ENCODE results near the gene MBD5.

MBD5 gene

DNA sequence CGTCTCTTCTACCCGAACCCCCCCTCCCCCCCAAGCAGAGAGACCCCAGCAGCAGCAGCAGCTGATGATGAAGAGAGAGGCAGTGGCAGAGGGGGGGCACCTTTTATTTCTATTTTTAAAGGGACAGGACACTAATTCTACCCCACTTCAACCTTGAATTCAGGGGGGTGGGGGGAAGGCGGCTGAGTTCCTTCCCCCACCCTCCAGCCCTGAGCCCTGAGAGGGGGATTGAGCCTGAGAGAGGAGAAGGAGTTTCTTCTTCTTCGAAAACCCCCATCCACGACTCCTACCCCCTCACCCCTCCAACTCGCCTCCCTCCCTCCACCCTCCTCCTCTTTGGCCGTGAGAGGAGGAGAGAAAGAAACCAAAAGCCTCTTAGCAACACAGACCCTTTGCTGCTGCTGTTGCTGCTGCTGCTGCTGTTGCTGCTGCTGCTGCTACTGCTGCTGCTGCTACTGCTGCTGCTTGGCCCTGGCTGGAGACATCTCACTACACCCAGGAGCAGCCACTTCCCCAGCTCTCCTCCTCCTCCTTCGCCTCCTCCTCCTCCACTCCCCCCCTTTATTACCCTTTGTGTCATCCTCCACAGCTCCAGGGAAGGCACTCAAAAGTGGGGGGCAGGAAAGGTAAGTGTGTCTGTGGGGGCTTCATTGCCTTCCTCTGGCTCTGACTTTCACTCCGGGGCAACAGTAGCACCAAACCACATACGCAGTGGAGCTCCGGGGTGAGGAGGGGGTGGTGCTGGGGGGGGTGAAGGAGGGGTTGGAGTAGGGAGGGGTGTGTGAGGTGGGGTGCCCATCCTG, at the start of gene MBD5:
MBD5 (plus strand) TSS at position 33 of the 803 bp plus-strand sequence.
- Histone ChIP-seq H3K27ac (ENCODE audit: poor library complexity, severe bottlenecking) (peak within 1 kb of the TSS; percentile 74), H3K36me3 (ENCODE audit: low read depth) (peaks cover 11% of the 10 kb centered on the region), H3K4me3 (ENCODE audit: severe bottlenecking) (peak within 1 kb of the TSS; percentile 70), H3K9me3 (ENCODE audit: severe bottlenecking) (no peaks in the 10 kb centered on the region), H3K4me1 (ENCODE audit: insufficient read depth, poor library complexity, severe bottlenecking) (peaks cover 16% of the 10 kb centered on the region), H3K27me3 (ENCODE audit: insufficient read depth, poor library complexity, severe bottlenecking) (no peaks in the 10 kb centered on the region)
- ATAC-seq (ENCODE audit: low read depth) (peak; percentile 30), DNase-seq (ENCODE audit: low spot score) (no peak)
- TF ChIP-seq, protein P1, sequence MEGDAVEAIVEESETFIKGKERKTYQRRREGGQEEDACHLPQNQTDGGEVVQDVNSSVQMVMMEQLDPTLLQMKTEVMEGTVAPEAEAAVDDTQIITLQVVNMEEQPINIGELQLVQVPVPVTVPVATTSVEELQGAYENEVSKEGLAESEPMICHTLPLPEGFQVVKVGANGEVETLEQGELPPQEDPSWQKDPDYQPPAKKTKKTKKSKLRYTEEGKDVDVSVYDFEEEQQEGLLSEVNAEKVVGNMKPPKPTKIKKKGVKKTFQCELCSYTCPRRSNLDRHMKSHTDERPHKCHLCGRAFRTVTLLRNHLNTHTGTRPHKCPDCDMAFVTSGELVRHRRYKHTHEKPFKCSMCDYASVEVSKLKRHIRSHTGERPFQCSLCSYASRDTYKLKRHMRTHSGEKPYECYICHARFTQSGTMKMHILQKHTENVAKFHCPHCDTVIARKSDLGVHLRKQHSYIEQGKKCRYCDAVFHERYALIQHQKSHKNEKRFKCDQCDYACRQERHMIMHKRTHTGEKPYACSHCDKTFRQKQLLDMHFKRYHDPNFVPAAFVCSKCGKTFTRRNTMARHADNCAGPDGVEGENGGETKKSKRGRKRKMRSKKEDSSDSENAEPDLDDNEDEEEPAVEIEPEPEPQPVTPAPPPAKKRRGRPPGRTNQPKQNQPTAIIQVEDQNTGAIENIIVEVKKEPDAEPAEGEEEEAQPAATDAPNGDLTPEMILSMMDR (IDR thresholded peaks at IDR 0.05; ENCODE audit: poor library complexity, severe bottlenecking): no peak

DNA sequence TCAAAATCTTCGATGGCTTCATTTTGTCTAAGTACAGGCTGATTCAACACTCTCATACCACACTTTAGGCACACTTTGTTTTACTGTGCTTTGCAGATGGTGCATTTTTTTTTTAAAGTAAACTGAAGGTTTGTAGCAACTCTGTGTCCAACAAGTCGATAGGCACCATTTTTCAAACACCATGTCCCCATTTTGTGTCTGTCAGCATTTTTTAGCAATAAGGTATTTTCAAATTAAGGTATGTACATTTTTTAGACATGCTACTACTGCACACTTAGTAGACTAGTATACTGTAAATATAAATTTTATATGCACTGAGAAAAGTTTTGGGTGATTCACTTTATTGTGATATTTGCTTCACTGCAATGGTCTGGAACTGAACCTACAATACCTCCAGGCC, 44.8 kb upstream of the MBD5 start:
- Histone ChIP-seq H3K27me3 (ENCODE audit: insufficient read depth, poor library complexity, severe bottlenecking) (no peaks in the 10 kb centered on the region), H3K9me3 (ENCODE audit: severe bottlenecking) (no peaks in the 10 kb centered on the region), H3K27ac (ENCODE audit: poor library complexity, severe bottlenecking) (no peak overlapping the region), H3K4me3 (ENCODE audit: severe bottlenecking) (no peak overlapping the region), H3K36me3 (ENCODE audit: low read depth) (peaks cover 27% of the 10 kb centered on the region), H3K4me1 (ENCODE audit: insufficient read depth, poor library complexity, severe bottlenecking) (no peaks in the 10 kb centered on the region)
- no peak for ATAC-seq (ENCODE audit: low read depth)
- TF ChIP-seq, protein P1 (IDR thresholded peaks at IDR 0.05; ENCODE audit: poor library complexity, severe bottlenecking): no peak
- no peak for DNase-seq (ENCODE audit: low spot score)

DNA sequence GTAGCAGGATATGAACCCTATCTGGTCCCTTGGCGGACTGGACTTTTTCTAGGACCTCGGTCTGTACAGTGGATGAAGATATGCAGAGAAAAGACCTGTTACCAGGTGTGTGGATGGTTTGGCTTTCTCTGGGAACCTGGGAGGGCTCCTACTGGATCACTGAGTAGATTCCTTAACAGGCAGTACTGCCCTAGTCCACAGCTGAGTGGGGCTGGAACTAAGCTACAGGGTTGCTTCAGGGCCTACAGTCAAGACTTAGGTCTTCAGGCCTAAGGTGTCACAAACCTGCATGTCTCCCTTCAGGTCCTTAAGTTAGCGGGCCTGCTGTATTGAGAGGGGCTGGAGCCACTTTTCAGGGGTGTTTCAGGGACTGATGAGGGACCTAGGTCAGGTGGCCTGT, 43.2 kb upstream of the MBD5 start:
- no peak for ATAC-seq (ENCODE audit: low read depth)
- no peaks in the 10 kb centered on the region for H3K4me1 ChIP-seq (ENCODE audit: insufficient read depth, poor library complexity, severe bottlenecking)
- DNase-seq (ENCODE audit: low spot score): no peak
- H3K27ac ChIP-seq (ENCODE audit: poor library complexity, severe bottlenecking): no peak overlapping the region
- no peaks in the 10 kb centered on the region for H3K27me3 ChIP-seq (ENCODE audit: insufficient read depth, poor library complexity, severe bottlenecking)
- H3K4me3 ChIP-seq (ENCODE audit: severe bottlenecking): no peak overlapping the region
- peaks cover 14% of the 10 kb centered on the region for H3K36me3 ChIP-seq (ENCODE audit: low read depth)
- TF ChIP-seq, protein P1 (IDR thresholded peaks at IDR 0.05; ENCODE audit: poor library complexity, severe bottlenecking): no peak
- H3K9me3 ChIP-seq (ENCODE audit: severe bottlenecking): no peaks in the 10 kb centered on the region

DNA sequence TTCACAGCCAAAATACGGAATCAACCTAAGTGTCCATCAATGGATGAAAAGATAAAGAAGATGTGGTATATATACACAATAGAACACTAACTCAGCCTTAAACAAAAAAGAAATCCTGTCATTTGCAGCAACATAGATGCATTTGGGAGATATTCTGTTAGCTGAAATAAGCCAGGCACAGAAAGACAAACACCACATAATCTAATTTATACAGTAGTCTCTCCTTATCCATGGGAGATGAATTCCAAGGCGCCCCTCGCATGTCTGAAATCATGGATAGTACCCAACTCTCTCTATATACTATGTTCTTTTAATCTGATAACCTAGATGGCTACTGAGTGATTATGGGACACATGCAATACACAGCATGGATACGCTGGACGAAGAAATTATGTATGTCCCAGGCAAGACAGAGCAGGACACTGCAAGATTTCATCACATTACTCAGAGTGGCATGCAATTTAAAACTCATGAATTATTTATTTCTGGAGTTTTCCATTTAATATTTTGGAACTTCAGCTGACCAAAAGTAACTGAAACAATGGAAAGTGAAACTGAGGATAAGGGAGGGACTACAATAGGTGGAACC, 39.9 kb upstream of the MBD5 start:
- TF ChIP-seq, protein P1 (IDR thresholded peaks at IDR 0.05; ENCODE audit: poor library complexity, severe bottlenecking): no peak
- Histone ChIP-seq H3K27ac (ENCODE audit: poor library complexity, severe bottlenecking) (no peak overlapping the region), H3K4me1 (ENCODE audit: insufficient read depth, poor library complexity, severe bottlenecking) (no peaks in the 10 kb centered on the region), H3K4me3 (ENCODE audit: severe bottlenecking) (no peak overlapping the region), H3K9me3 (ENCODE audit: severe bottlenecking) (no peaks in the 10 kb centered on the region), H3K36me3 (ENCODE audit: low read depth) (no peaks in the 10 kb centered on the region), H3K27me3 (ENCODE audit: insufficient read depth, poor library complexity, severe bottlenecking) (no peaks in the 10 kb centered on the region)
- ATAC-seq (ENCODE audit: low read depth): no peak
- no peak for DNase-seq (ENCODE audit: low spot score)

DNA sequence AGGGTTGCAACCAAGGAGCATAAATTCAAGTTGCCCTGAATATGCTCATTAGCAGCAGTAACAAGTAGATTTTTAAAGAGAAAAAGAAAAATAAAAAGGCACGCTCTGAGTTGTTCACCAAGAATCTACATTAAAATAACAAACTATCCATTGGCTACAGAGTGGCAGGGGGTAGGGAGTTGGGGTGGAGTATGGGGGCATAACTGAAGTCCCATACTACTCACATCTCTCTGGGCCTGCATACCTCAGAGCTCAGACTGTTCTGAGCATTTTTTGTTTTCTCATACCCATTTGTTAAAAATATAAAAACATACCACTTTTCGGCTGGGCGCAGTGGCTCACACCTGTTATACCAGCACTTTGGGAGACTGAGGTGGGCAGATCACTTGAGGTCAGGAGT, 31.8 kb upstream of the MBD5 start:
- Histone ChIP-seq H3K27ac (ENCODE audit: poor library complexity, severe bottlenecking) (no peak overlapping the region), H3K36me3 (ENCODE audit: low read depth) (no peaks in the 10 kb centered on the region), H3K4me3 (ENCODE audit: severe bottlenecking) (no peak overlapping the region), H3K9me3 (ENCODE audit: severe bottlenecking) (no peaks in the 10 kb centered on the region), H3K4me1 (ENCODE audit: insufficient read depth, poor library complexity, severe bottlenecking) (no peaks in the 10 kb centered on the region), H3K27me3 (ENCODE audit: insufficient read depth, poor library complexity, severe bottlenecking) (no peaks in the 10 kb centered on the region)
- no peak for ATAC-seq (ENCODE audit: low read depth)
- DNase-seq (ENCODE audit: low spot score): no peak
- TF ChIP-seq, protein P1 (IDR thresholded peaks at IDR 0.05; ENCODE audit: poor library complexity, severe bottlenecking): no peak

All from RWPE2 (cell line).